ENCODE data around the gene PLXNA3.
"Not testable (repeated sequence)": the region's sequence is repeated elsewhere in the genome, so short reads cannot be mapped to it uniquely, and the experiment has no call there.

DNA sequence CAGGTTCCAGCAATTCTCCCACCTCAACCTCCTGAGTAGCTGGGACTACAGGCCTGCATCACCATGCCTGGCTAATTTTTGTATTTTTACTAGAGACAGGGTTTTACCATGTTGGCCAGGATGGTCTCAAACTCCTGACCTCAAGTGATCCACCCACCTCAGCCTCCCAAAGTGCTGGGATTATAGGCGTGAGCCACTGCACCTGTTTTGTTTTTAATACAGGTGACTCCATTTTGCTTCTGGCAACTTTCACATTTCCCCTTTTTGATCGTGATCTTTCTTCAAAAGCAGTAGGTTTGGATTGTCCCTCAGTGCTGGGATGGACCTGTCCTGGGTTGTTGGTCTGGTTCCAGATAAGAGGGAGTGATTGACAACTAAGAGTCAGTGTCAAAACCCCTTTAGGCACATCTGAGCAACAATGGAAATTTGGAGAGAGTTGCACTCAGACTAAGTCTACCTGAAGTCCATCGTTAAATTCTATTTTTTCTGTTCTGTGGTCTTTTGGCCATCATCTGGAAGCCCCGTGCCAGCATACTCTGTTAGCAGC lies 38.6 kb downstream of the PLXNA3 start:
- TF ChIP-seq POLR2AphosphoS5, POLR2A (IDR thresholded peaks at IDR 0.05): not testable (repeated sequence)
